Measurements from ENCODE around the gene IP6K2.
"Not testable (repeated sequence)": the region's sequence is repeated elsewhere in the genome, so short reads cannot be mapped to it uniquely, and the experiment has no call there.

Gene IP6K2

GRCh38 chr3:48716982-48717746 lies at the start of gene IP6K2:
Gene IP6K2 (minus strand): TSS chr3:48717221. CDS start chr3:48695291, 21,930 bp downstream.
- DNase-seq (ENCODE audit: low read depth in 2 of 2): peak; percentile 95 to 98

- DNase-seq (ENCODE audit: low read depth in 2 of 2): no peak
Observed at GRCh38 chr3:48765376-48765775, 48.4 kb upstream of the IP6K2 start.

GRCh38 chr3:48762816-48763215 lies 45.8 kb upstream of the IP6K2 start:
- DNase-seq (ENCODE audit: low read depth in 2 of 2): no peak

- not testable (repeated sequence) for DNase-seq (ENCODE audit: low read depth in 2 of 2)
Observed at GRCh38 chr3:48759991-48760540, 43.0 kb upstream of the IP6K2 start.

GRCh38 chr3:48759531-48759930 lies 42.5 kb upstream of the IP6K2 start:
- DNase-seq (ENCODE audit: low read depth in 2 of 2): not testable (repeated sequence)

- no peak for DNase-seq (ENCODE audit: low read depth in 2 of 2)
Observed at GRCh38 chr3:48759071-48759470, 42.0 kb upstream of the IP6K2 start.

GRCh38 chr3:48756640-48757039 lies 39.6 kb upstream of the IP6K2 start:
- no peak for DNase-seq (ENCODE audit: low read depth in 2 of 2)

- no peak for DNase-seq (ENCODE audit: low read depth in 2 of 2)
Observed at GRCh38 chr3:48750856-48751255, 33.8 kb upstream of the IP6K2 start.

- DNase-seq (ENCODE audit: low read depth in 2 of 2): no peak
Observed at GRCh38 chr3:48748754-48749153, 31.7 kb upstream of the IP6K2 start.

GRCh38 chr3:48747706-48748105 lies 30.7 kb upstream of the IP6K2 start:
- DNase-seq (ENCODE audit: low read depth in 2 of 2): no peak

GRCh38 chr3:48747015-48747615 lies 30.1 kb upstream of the IP6K2 start:
- DNase-seq (ENCODE audit: low read depth in 2 of 2): no peak

GRCh38 chr3:48743773-48744172 lies 26.8 kb upstream of the IP6K2 start:
- no peak for DNase-seq (ENCODE audit: low read depth in 2 of 2)

GRCh38 chr3:48741226-48741625 lies 24.2 kb upstream of the IP6K2 start:
- not testable (repeated sequence) for DNase-seq (ENCODE audit: low read depth in 2 of 2)

- peak in 1 of 2 donors; percentile 1 for DNase-seq (ENCODE audit: low read depth in 2 of 2)
Observed at GRCh38 chr3:48739955-48740823, 23.2 kb upstream of the IP6K2 start.

- no peak for DNase-seq (ENCODE audit: low read depth in 2 of 2)
Observed at GRCh38 chr3:48739617-48739954, 22.6 kb upstream of the IP6K2 start.

- no peak for DNase-seq (ENCODE audit: low read depth in 2 of 2)
Observed at GRCh38 chr3:48738926-48739616, 22.1 kb upstream of the IP6K2 start.

- no peak for DNase-seq (ENCODE audit: low read depth in 2 of 2)
Observed at GRCh38 chr3:48738144-48738536, 21.1 kb upstream of the IP6K2 start.

- not testable (repeated sequence) for DNase-seq (ENCODE audit: low read depth in 2 of 2)
Observed at GRCh38 chr3:48735075-48735767, 18.2 kb upstream of the IP6K2 start.

- DNase-seq (ENCODE audit: low read depth in 2 of 2): not testable (repeated sequence)
Observed at GRCh38 chr3:48734541-48734940, 17.5 kb upstream of the IP6K2 start.

GRCh38 chr3:48733752-48734518 lies 16.9 kb upstream of the IP6K2 start:
- not testable (repeated sequence) for DNase-seq (ENCODE audit: low read depth in 2 of 2)

All from stimulated activated CD8-positive, alpha-beta memory T cell treated with anti-CD3 and anti-CD28 coated beads, Interleukin-15, amount 100 ng/mL, for 4 hours (primary cell).